Measurements from ENCODE around the gene CABLES2. TPM values are rescaled to one million over a fixed set of nuclear protein-coding genes. Genes with fewer than 3 reads are reported as not detected.

Gene CABLES2
- total RNA-seq, 1 donor from 2014 or later = 12.5 TPM

GRCh38 chr20:62409931-62410745 is 3.1 kb upstream of the CABLES2 start:
- intact Hi-C loops (cut with micrococcal nuclease) = loop anchor here (5.0 to 10.0 kb wide), 2 partner anchors 205 to 382 kb away; no protein-coding TSS in a partner anchor
- no peak overlapping the region for H3K27ac Mint-ChIP-seq
- DNase-seq (ENCODE audit: low spot score) = peak; percentile 33
- H3K4me3 Mint-ChIP-seq (ENCODE audit: low read depth) = no peak overlapping the region
- H3K36me3 Mint-ChIP-seq (ENCODE audit: low read depth) = peaks cover 2% of the 10 kb centered on the region
- peaks cover 15% of the 10 kb centered on the region for H3K4me1 Mint-ChIP-seq (ENCODE audit: low read depth)
- H3K9me3 Mint-ChIP-seq = no peaks in the 10 kb centered on the region
- H3K27me3 Mint-ChIP-seq (ENCODE audit: low read depth) = no peaks in the 10 kb centered on the region

GRCh38 chr20:62409086-62409853 is 2.2 kb upstream of the CABLES2 start:
- no peak for DNase-seq (ENCODE audit: low spot score)
- Mint-ChIP-seq H3K27me3 (ENCODE audit: low read depth) (no peaks in the 10 kb centered on the region), H3K36me3 (ENCODE audit: low read depth) (peaks cover 3% of the 10 kb centered on the region), H3K9me3 (no peaks in the 10 kb centered on the region), H3K4me1 (ENCODE audit: low read depth) (peaks cover 18% of the 10 kb centered on the region), H3K27ac (no peak overlapping the region), H3K4me3 (ENCODE audit: low read depth) (no peak overlapping the region)
- intact Hi-C loops (cut with micrococcal nuclease) = loop anchor here (5.0 to 10.0 kb wide), 2 partner anchors 206 to 383 kb away; no protein-coding TSS in a partner anchor

- Mint-ChIP-seq H3K4me3 (ENCODE audit: low read depth) (no peak overlapping the region), H3K4me1 (ENCODE audit: low read depth) (peaks cover 19% of the 10 kb centered on the region), H3K27ac (no peak overlapping the region), H3K9me3 (no peaks in the 10 kb centered on the region), H3K36me3 (ENCODE audit: low read depth) (peaks cover 3% of the 10 kb centered on the region), H3K27me3 (ENCODE audit: low read depth) (no peaks in the 10 kb centered on the region)
- intact Hi-C loops (cut with micrococcal nuclease) = loop anchor here (5.0 to 10.0 kb wide), 2 partner anchors 206 to 384 kb away; no protein-coding TSS in a partner anchor
- DNase-seq (ENCODE audit: low spot score) = no peak
Measured at GRCh38 chr20:62408640-62409039, 1.6 kb upstream of the CABLES2 start.

- Mint-ChIP-seq H3K36me3 (ENCODE audit: low read depth) (peaks cover 3% of the 10 kb centered on the region), H3K4me1 (ENCODE audit: low read depth) (peaks cover 19% of the 10 kb centered on the region), H3K4me3 (ENCODE audit: low read depth) (peak overlapping the region; percentile 81), H3K9me3 (no peaks in the 10 kb centered on the region), H3K27ac (no peak overlapping the region), H3K27me3 (ENCODE audit: low read depth) (no peaks in the 10 kb centered on the region)
- DNase-seq (ENCODE audit: low spot score) = no peak
- intact Hi-C loops (cut with micrococcal nuclease) = loop anchor here (5.0 to 10.0 kb wide), 2 partner anchors 207 to 384 kb away; no protein-coding TSS in a partner anchor
Measured at GRCh38 chr20:62408055-62408454, 970 bp upstream of the CABLES2 start.

- H3K27ac Mint-ChIP-seq = no peak overlapping the region
- no peaks in the 10 kb centered on the region for H3K9me3 Mint-ChIP-seq
Measured at GRCh38 chr20:62406635-62407176, 379 bp downstream of the CABLES2 start.

GRCh38 chr20:62405981-62406513 is 1.0 kb downstream of the CABLES2 start:
- no peak for DNase-seq (ENCODE audit: low spot score)
- intact Hi-C loops (cut with micrococcal nuclease) = loop anchor here (5.0 to 10.0 kb wide), 2 partner anchors 209 to 386 kb away; no protein-coding TSS in a partner anchor
- H3K4me3 Mint-ChIP-seq (ENCODE audit: low read depth) = peak overlapping the region; percentile 80

More at GRCh38 chr20:62406635-62407176, 379 bp downstream of the CABLES2 start:
- Mint-ChIP-seq H3K36me3 (ENCODE audit: low read depth) (peaks cover 3% of the 10 kb centered on the region), H3K27me3 (ENCODE audit: low read depth) (no peaks in the 10 kb centered on the region), H3K4me1 (ENCODE audit: low read depth) (peaks cover 19% of the 10 kb centered on the region), H3K4me3 (ENCODE audit: low read depth) (peak overlapping the region; percentile 80)
- DNase-seq (ENCODE audit: low spot score) = no peak
- intact Hi-C loops (cut with micrococcal nuclease) = loop anchor here (5.0 to 10.0 kb wide), 2 partner anchors 208 to 386 kb away; no protein-coding TSS in a partner anchor

GRCh38 chr20:62405108-62405980 is 1.7 kb downstream of the CABLES2 start:
- Mint-ChIP-seq H3K9me3 (no peaks in the 10 kb centered on the region), H3K27me3 (ENCODE audit: low read depth) (no peaks in the 10 kb centered on the region), H3K4me1 (ENCODE audit: low read depth) (peaks cover 19% of the 10 kb centered on the region), H3K27ac (peak overlapping the region; percentile 52), H3K36me3 (ENCODE audit: low read depth) (peaks cover 6% of the 10 kb centered on the region), H3K4me3 (ENCODE audit: low read depth) (peak overlapping the region; percentile 80)
- intact Hi-C loops (cut with micrococcal nuclease) = loop anchor here (5.0 to 10.0 kb wide), 2 partner anchors 209 to 387 kb away; no protein-coding TSS in a partner anchor
- DNase-seq (ENCODE audit: low spot score) = no peak

More at GRCh38 chr20:62405981-62406513, 1.0 kb downstream of the CABLES2 start:
- peaks cover 19% of the 10 kb centered on the region for H3K4me1 Mint-ChIP-seq (ENCODE audit: low read depth)
- peak overlapping the region; percentile 52 for H3K27ac Mint-ChIP-seq
- no peaks in the 10 kb centered on the region for H3K9me3 Mint-ChIP-seq
- peaks cover 3% of the 10 kb centered on the region for H3K36me3 Mint-ChIP-seq (ENCODE audit: low read depth)
- no peaks in the 10 kb centered on the region for H3K27me3 Mint-ChIP-seq (ENCODE audit: low read depth)

- Mint-ChIP-seq H3K4me3 (ENCODE audit: low read depth) (no peak overlapping the region), H3K27ac (no peak overlapping the region), H3K4me1 (ENCODE audit: low read depth) (peaks cover 16% of the 10 kb centered on the region), H3K27me3 (ENCODE audit: low read depth) (no peaks in the 10 kb centered on the region), H3K9me3 (no peaks in the 10 kb centered on the region), H3K36me3 (ENCODE audit: low read depth) (peaks cover 6% of the 10 kb centered on the region)
- intact Hi-C loops (cut with micrococcal nuclease) = loop anchor here (5.0 to 10.0 kb wide), 2 partner anchors 210 to 388 kb away; no protein-coding TSS in a partner anchor
- no peak for DNase-seq (ENCODE audit: low spot score)
Measured at GRCh38 chr20:62404761-62405107, 2.4 kb downstream of the CABLES2 start.

GRCh38 chr20:62404112-62404665 is 2.9 kb downstream of the CABLES2 start:
- H3K9me3 Mint-ChIP-seq = no peaks in the 10 kb centered on the region
- no peak overlapping the region for H3K27ac Mint-ChIP-seq
- peak overlapping the region; percentile 17 for H3K4me3 Mint-ChIP-seq (ENCODE audit: low read depth)
- peaks cover 13% of the 10 kb centered on the region for H3K4me1 Mint-ChIP-seq (ENCODE audit: low read depth)
- DNase-seq (ENCODE audit: low spot score) = no peak
- H3K36me3 Mint-ChIP-seq (ENCODE audit: low read depth) = peaks cover 6% of the 10 kb centered on the region
- intact Hi-C loops (cut with micrococcal nuclease) = loop anchor here (10.0 kb wide), 1 partner anchor 211 kb away; no protein-coding TSS in a partner anchor
- H3K27me3 Mint-ChIP-seq (ENCODE audit: low read depth) = no peaks in the 10 kb centered on the region

- H3K4me1 Mint-ChIP-seq (ENCODE audit: low read depth) = peaks cover 13% of the 10 kb centered on the region
- H3K4me3 Mint-ChIP-seq (ENCODE audit: low read depth) = peak overlapping the region; percentile 18
- no peak for DNase-seq (ENCODE audit: low spot score)
- H3K27ac Mint-ChIP-seq = no peak overlapping the region
- H3K27me3 Mint-ChIP-seq (ENCODE audit: low read depth) = no peaks in the 10 kb centered on the region
- peaks cover 6% of the 10 kb centered on the region for H3K36me3 Mint-ChIP-seq (ENCODE audit: low read depth)
- intact Hi-C loops (cut with micrococcal nuclease) = loop anchor here (10.0 kb wide), 1 partner anchor 211 kb away; no protein-coding TSS in a partner anchor
- H3K9me3 Mint-ChIP-seq = no peaks in the 10 kb centered on the region
Measured at GRCh38 chr20:62403331-62403730, 3.8 kb downstream of the CABLES2 start.

- Mint-ChIP-seq H3K27me3 (ENCODE audit: low read depth) (no peaks in the 10 kb centered on the region), H3K27ac (no peak overlapping the region), H3K9me3 (peaks cover 7% of the 10 kb centered on the region), H3K4me1 (ENCODE audit: low read depth) (peaks cover 13% of the 10 kb centered on the region), H3K4me3 (ENCODE audit: low read depth) (no peak overlapping the region), H3K36me3 (ENCODE audit: low read depth) (peaks cover 14% of the 10 kb centered on the region)
- DNase-seq (ENCODE audit: low spot score) = no peak
- intact Hi-C loops (cut with micrococcal nuclease) = loop anchor here (10.0 kb wide), 1 partner anchor 212 kb away; no protein-coding TSS in a partner anchor
Measured at GRCh38 chr20:62402456-62403150, 4.5 kb downstream of the CABLES2 start.
